ENCODE results near the gene USP7. TPM values are rescaled to one million over a fixed set of nuclear protein-coding genes. Genes with fewer than 3 reads are reported as not detected.
"Not testable (repeated sequence)": the region's sequence is repeated elsewhere in the genome, so short reads cannot be mapped to it uniquely, and the experiment has no call there.

Gene USP7
- total and polyA plus RNA-seq, 12 donors = 22.2 to 84.8 (median 65.7) TPM

DNA sequence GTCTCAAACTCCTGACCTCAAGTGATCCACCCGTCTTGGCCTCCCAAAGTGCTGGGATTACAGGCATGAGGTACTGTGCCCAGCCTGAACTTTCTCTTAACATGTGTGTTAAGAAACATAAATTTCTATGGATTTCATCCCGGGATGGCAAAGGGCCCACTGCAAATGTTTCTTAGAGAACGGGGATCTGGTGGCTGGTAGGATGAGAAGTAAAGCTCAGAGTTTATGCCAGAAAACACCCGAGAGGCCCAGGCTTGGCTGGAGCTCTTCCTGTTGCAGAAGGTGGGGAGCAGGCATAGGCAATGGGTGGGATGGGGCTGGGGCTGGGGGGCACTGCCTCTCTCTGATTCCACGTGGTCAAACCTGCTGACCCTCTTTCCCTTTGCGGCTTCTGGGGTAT lies 89.3 kb downstream of the USP7 start:
- peaks cover 0 to 2% (median 0%) of the 10 kb centered on the region in 7 donors for H3K27me3 ChIP-seq
- 62 to 66% methylated on average over 6 of the region's 6 CpGs for WGBS, 2 donors
- TF ChIP-seq, protein P1, sequence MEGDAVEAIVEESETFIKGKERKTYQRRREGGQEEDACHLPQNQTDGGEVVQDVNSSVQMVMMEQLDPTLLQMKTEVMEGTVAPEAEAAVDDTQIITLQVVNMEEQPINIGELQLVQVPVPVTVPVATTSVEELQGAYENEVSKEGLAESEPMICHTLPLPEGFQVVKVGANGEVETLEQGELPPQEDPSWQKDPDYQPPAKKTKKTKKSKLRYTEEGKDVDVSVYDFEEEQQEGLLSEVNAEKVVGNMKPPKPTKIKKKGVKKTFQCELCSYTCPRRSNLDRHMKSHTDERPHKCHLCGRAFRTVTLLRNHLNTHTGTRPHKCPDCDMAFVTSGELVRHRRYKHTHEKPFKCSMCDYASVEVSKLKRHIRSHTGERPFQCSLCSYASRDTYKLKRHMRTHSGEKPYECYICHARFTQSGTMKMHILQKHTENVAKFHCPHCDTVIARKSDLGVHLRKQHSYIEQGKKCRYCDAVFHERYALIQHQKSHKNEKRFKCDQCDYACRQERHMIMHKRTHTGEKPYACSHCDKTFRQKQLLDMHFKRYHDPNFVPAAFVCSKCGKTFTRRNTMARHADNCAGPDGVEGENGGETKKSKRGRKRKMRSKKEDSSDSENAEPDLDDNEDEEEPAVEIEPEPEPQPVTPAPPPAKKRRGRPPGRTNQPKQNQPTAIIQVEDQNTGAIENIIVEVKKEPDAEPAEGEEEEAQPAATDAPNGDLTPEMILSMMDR (IDR thresholded peaks at IDR 0.05) = no peak
- H3K27ac ChIP-seq = no peak overlapping the region
- DNase-seq = no peak
- ATAC-seq = no peak
- H3K4me1 ChIP-seq = peaks cover 0 to 17% (median 2%) of the 10 kb centered on the region in 9 donors
- no peaks in the 10 kb centered on the region for H3K9me3 ChIP-seq
- no peaks in the 10 kb centered on the region for H3K36me3 ChIP-seq
- intact Hi-C loops (cut with DNase I) = loop anchor here in 3 of 10 donors (10.0 kb wide), 2 partner anchors 80 to 310 kb away; partner anchors contain the start of genes PMM2 (in 2 of the 3) and TMEM186 (in 2 of the 3)
- H3K4me3 ChIP-seq = no peak overlapping the region

DNA sequence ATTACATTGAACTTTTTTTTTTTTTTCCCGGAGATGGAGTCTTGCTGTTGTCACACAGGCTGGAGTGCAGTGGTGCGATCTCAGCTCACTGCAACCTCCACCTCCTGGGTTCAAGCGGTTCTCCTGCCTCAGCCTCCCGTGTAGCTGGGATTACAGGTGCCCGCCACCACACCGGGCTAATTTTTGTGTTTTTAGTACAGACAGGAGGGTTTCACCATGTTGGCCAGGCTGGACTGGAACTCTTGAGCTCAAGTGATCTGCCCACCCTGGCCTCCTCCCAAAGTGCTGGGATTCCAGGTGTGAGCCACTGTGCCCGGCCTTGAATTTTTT lies 89.9 kb downstream of the USP7 start:
- not testable (repeated sequence) for H3K9me3 ChIP-seq, H3K4me3 ChIP-seq, H3K27me3 ChIP-seq, DNase-seq, H3K36me3 ChIP-seq, H3K27ac ChIP-seq, ATAC-seq
- 89 to 93% methylated on average over 7 of the region's 7 CpGs for whole genome bisulfite sequencing, 2 donors
- intact Hi-C loops (cut with DNase I) = loop anchor here in 3 of 10 donors (10.0 kb wide), 2 partner anchors 79 to 309 kb away; partner anchors contain the start of genes PMM2 (in 2 of the 3) and TMEM186 (in 2 of the 3)
- H3K4me1 ChIP-seq = peaks cover 0 to 21% (median 5%) of the 10 kb centered on the region in 9 donors

DNA sequence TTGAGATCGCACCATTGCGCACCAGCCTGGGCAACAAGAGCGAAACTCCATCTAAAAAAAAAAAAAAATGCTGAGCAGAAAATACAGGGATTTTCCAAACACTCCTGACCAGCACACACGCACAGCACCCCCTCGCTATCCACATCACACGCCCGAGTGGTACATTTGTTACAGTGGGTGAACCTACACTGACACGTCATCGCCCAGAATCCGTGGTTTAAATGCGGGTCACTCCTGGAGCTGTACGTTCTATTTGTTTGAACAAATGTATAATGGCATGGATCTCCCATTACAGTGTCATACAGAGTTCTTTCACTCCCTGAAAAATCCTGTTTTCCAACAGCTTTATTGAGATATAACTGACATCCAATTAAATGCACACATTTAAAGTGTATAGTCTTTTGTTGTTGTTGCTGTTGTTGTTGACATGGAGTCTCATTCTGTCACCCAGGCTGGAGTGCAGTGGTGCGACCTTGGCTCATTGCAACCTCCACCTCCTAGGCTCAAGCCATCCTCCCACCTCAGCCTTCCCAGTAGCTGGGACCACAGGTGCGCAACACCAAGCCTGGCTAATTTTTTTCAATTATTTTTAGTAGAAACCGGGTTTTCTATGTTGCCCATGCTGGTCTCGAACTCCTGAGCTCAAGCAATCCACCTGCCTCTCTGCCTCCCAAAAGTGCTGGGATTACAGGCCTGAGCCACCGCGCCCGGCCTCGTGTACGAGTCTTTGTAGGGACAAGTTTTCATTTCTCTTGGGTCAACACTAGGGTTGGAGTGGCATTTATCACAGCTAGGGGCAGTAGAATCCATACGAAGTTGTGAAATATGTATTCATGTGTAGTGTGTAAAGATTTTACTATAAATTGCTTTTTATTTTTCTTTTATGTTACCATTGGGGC lies 90.5 kb downstream of the USP7 start:
- no peaks in the 10 kb centered on the region for H3K36me3 ChIP-seq

DNA sequence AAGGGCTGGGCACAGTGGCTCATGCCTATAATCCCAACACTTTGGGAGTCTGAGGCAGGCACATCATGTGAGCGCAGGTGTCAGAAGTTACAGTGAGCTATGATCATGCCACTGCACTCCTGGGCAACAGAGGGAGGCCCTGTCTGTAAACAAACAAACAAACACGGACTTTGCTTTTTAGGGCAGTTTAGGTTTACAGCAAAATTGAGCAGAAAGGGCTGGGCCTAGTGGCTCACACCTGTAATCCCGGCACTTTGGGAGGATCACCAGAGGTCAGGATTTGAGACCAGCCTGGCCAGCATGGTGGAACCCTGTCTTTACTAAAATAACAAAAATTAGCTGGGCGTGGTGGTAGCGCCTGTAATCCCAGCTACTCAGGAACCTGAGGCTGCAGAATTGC lies 91.6 kb downstream of the USP7 start:
- Histone ChIP-seq H3K27ac (no peak overlapping the region), H3K36me3 (no peaks in the 10 kb centered on the region), H3K27me3 (no peaks in the 10 kb centered on the region), H3K4me1 (peaks cover 0 to 32% (median 13%) of the 10 kb centered on the region in 9 donors), H3K9me3 (no peaks in the 10 kb centered on the region), H3K4me3 (no peak overlapping the region)
- WGBS, 2 donors = 95 to 98% methylated on average over 5 of the region's 5 CpGs
- ATAC-seq (no peak), DNase-seq (no peak)
- intact Hi-C loops (cut with DNase I) = loop anchor here in 3 of 10 donors (10.0 kb wide), 2 partner anchors 77 to 307 kb away; partner anchors contain the start of genes PMM2 (in 2 of the 3) and TMEM186 (in 2 of the 3)
- TF ChIP-seq, protein P1 (IDR thresholded peaks at IDR 0.05) = no peak

More for the DNA sequence above, 90.5 kb downstream of the USP7 start:
- DNase-seq (no peak), ATAC-seq (no peak)
- Histone ChIP-seq H3K4me3 (no peak overlapping the region), H3K27me3 (peaks cover 0 to 2% (median 0%) of the 10 kb centered on the region in 7 donors), H3K27ac (no peak overlapping the region), H3K4me1 (peaks cover 0 to 21% (median 5%) of the 10 kb centered on the region in 9 donors), H3K9me3 (no peaks in the 10 kb centered on the region)
- TF ChIP-seq, protein P1 (IDR thresholded peaks at IDR 0.05) = peak in 2 of 9 donors; percentile 10 to 15
- intact Hi-C loops (cut with DNase I) = loop anchor here in 3 of 10 donors (10.0 kb wide), 2 partner anchors 78 to 308 kb away; partner anchors contain the start of genes PMM2 (in 2 of the 3) and TMEM186 (in 2 of the 3)
- 88 to 90% methylated on average over 22 of the region's 22 CpGs for WGBS, 2 donors

DNA sequence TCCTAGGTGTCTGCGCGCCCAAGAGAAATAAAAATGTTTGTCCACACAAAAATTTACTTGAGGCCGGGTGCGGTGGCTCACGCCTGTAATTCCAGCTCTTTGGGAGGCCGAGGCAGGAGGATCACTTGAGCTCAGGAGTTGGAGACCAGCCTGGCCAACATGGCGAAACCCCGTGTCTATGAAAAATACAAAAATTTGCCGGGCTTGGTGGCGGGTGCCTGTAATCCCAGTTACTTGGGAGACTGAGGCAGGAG lies 93.8 kb downstream of the USP7 start:
- H3K9me3 ChIP-seq, H3K36me3 ChIP-seq, DNase-seq, H3K27ac ChIP-seq, ATAC-seq, H3K4me3 ChIP-seq, H3K27me3 ChIP-seq: not testable (repeated sequence)
- intact Hi-C loops (cut with DNase I) = loop anchor here in 8 of 10 donors (1.0 to 10.0 kb wide), 5 partner anchors 71 to 305 kb away; partner anchors contain the start of genes PMM2 (in 6 of the 8) and TMEM186 (in 6 of the 8)
- 98% methylated on average over 10 of the region's 10 CpGs for WGBS, 2 donors
- H3K4me1 ChIP-seq = peaks cover 9 to 50% (median 34%) of the 10 kb centered on the region in 9 donors
